GM13977 (cell line): ENCODE measurements around the gene AKAP7.
A peak's percentile ranks its signal among the peaks of the same experiment; 100 is the strongest.

Source experiments
- DNase-seq: peaks from one replicate; pipeline ENCODE4 v3.0.0; 2012; ENCODE audit warnings: low spot score
- CTCF ChIP-seq: IDR thresholded peaks from 2 replicates; pipeline ENCODE4 v1.5.1; 2012; ENCODE audit warnings: mild to moderate bottlenecking, control low read depth; ENCODE audit not compliant: insufficient read depth; ENCODE audit errors: extremely low read depth, missing control alignments
- in situ Hi-C: fragments of 300-500 bp; cut with MboI; formaldehyde crosslinking; loops from one replicate; pipeline ENCODE4 v1.12.0; 2022; ENCODE audit warnings: low sequenced_read_pairs, low pct_unique_long_range_greater_than_20kb, mixed read lengths, inconsistent platforms; ENCODE audit not compliant: unreplicated experiment

AKAP7 gene

GRCh38 chr6:131103901-131104300 lies 31.4 kb upstream of the AKAP7 start:
- no peak for DNase-seq
- in situ Hi-C loops, result no loop called here
- no peak for TF ChIP-seq CTCF

DNA sequence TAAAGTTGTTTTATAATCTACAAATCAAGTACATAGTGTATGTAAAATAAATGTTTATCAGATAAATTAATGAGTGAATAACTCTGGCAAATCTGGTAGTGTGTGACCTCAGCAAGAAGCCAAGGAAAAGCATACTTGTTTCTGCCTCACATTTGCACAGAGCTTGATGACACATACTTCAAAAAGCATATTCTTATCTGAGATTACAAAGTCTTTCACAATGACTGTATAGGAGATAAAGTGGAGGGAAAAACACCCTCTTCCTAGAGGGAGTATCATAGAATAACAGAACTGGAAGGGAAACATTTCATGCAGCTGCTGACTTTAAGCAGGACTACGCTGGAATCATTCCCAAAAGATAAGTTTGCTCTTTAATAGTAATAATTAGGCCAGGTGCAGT lies 28.1 kb upstream of the AKAP7 start:
- no peak for DNase-seq

GRCh38 chr6:131112249-131112648 lies 23.0 kb upstream of the AKAP7 start:
- DNase-seq, result no peak
- in situ Hi-C loops, result no loop called here
- TF ChIP-seq CTCF, result no peak

More for the DNA sequence above, 28.1 kb upstream of the AKAP7 start:
- no peak for TF ChIP-seq CTCF
- in situ Hi-C loops, result no loop called here

DNA sequence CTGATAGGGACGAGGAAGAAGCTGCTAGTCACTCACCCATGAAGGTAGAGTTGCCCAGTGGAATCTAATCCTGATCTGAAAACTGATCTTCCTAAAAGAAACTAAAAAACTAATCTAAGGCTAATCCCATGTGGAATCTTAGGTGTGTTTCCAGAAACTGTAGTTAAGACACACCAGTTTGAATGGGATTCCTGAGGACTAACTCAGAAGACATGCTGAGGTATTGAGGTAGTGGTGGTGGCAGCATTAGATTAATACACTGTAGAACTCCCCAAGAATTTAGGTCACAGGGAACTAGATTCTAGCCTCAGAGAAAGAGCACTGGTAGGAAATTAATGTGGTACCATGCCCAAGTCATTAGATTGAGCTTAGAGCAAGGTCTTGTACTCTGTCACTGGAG lies 19.6 kb upstream of the AKAP7 start:
- in situ Hi-C loops, result loop anchor here (5.0 kb wide), 1 partner anchor 228 kb away; no protein-coding TSS in a partner anchor
- no peak for DNase-seq
- no peak for TF ChIP-seq CTCF

- no peak for DNase-seq
- in situ Hi-C loops, result loop anchor here (5.0 kb wide), 1 partner anchor 229 kb away; no protein-coding TSS in a partner anchor
- no peak for TF ChIP-seq CTCF
These were observed 18.9 kb upstream of the AKAP7 start for GRCh38 chr6:131116321-131116720.

GRCh38 chr6:131116755-131117360 lies 18.4 kb upstream of the AKAP7 start:
- peak; percentile 39 for TF ChIP-seq CTCF
- DNase-seq, result peak; percentile 36
- in situ Hi-C loops, result loop anchor here (5.0 kb wide), 1 partner anchor 230 kb away; no protein-coding TSS in a partner anchor
